ENCODE measurements around the gene OXCT2. TPM values are rescaled to one million over a fixed set of nuclear protein-coding genes. Genes with fewer than 3 reads are reported as not detected.
"Not testable (repeated sequence)": the region's sequence is repeated elsewhere in the genome, so short reads cannot be mapped to it uniquely, and the experiment has no call there.

The OXCT2 gene
- total RNA-seq, result 1 to 10 TPM; 2.8 to 3.4 TPM

GRCh38 chr1:39771022-39771532 is at the start of gene OXCT2:
Gene OXCT2 (minus strand): TSS chr1:39771348. CDS start chr1:39771255, 93 bp downstream.
- CTCF ChIA-PET, result not testable (repeated sequence)
- POLR2A ChIA-PET, result interaction anchor here (0.6 kb wide), 1 partner anchor 80 kb away, joined by 3 read pairs; the partner anchor contains the start of gene HPCAL4

- ChIA-PET POLR2A (no interaction called here), CTCF (interaction anchor here (2.6 kb wide), 1 partner anchor 100 kb away, joined by 8 read pairs; no protein-coding TSS in a partner anchor)
These were observed 48.1 kb upstream of the OXCT2 start for GRCh38 chr1:39819091-39819812.

DNA sequence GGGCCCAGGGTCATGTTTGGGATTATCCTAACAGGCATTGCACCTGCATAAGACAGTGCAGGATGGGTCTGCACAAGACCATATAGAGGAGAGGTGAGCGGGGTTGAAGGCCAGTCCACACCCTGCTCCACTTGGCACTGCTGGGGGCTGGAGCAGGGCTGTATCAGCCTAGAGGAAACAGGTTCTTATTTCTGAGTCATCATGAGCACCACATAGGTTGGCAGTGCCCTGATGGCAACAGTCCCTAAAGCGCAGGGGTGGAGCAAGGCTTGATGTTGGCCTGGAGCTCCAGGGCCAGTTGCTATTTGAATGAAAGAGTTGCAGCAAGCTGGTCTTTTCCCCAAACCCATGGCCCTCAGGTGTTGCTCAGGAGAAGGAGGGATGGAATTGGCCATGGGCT is 47.3 kb upstream of the OXCT2 start:
- CTCF ChIA-PET, result interaction anchor here (0.8 to 2.6 kb wide), 3 partner anchors 20 to 213 kb away, joined by 3 to 8 read pairs (median 4); no protein-coding TSS in a partner anchor
- POLR2A ChIA-PET, result no interaction called here

GRCh38 chr1:39817091-39817932 is 46.2 kb upstream of the OXCT2 start:
- CTCF ChIA-PET, result interaction anchor here (0.7 to 2.6 kb wide), 8 partner anchors 17 to 214 kb away, joined by 3 to 8 read pairs (median 3); no protein-coding TSS in a partner anchor
- POLR2A ChIA-PET, result interaction anchor here (1.1 kb wide), 1 partner anchor 191 kb away, joined by 4 read pairs; no protein-coding TSS in a partner anchor

DNA sequence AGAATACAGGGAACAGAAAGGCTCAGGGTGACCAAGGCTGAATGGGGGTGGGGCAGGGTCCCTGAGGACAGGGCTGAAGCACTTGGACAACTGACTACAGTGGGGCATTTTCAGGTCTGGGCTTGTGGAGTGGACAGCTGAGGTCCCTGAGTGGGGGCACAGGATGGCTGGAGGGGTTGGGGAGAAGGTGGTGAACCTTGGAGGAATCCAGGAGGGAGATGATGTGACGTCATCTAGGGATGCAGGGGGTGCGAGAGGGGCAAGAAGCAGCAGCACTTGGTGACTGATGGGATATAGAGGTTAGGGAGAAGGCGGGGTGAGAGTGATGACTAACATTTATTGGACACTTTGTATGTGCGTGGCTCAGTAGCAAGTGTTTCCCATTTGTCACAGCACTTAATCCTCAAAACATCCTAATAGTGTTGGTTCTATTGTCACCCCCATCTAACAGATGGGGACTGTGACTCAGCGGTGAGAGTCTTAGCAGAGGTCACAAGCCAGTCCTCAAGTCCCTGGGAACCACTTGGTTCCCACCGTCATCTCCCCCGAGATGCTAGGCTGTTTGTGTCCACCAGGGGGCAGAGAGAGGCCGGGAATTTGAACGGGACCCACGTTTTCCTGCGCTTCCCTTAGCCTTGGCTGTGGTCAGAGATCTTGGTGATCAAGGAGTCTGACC is 45.4 kb upstream of the OXCT2 start:
- ChIA-PET CTCF (interaction anchor here (0.7 to 2.6 kb wide), 8 partner anchors 16 to 157 kb away, joined by 3 to 8 read pairs (median 4); partner anchors contain the start of gene MYCL), POLR2A (no interaction called here)

DNA sequence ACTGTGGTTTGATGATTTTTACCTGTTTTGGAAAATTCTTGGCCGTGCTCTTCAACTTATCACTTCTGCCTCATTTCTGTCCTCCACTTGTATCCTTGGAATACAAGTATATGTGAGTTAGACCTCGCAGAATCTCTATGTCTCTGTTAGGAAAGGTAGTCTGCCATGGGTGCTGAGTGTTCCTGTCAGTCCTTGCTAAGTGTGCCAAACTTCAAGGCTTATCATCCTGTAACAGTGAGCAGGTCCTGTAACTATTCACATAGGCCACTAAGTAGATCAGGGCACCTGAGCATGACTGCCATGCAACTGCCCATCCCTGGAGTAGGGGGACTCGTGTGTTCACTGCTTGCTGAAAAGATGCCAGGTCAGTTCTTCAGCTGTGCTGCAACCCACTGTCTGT is 41.8 kb upstream of the OXCT2 start:
- POLR2A ChIA-PET, result no interaction called here

GRCh38 chr1:39808784-39809517 is 37.8 kb upstream of the OXCT2 start:
- ChIA-PET POLR2A (no interaction called here), CTCF (no interaction called here)

More for the DNA sequence above, 41.8 kb upstream of the OXCT2 start:
- CTCF ChIA-PET, result no interaction called here

GRCh38 chr1:39805385-39805784 is 34.2 kb upstream of the OXCT2 start:
- POLR2A ChIA-PET, result no interaction called here
- CTCF ChIA-PET, result no interaction called here

DNA sequence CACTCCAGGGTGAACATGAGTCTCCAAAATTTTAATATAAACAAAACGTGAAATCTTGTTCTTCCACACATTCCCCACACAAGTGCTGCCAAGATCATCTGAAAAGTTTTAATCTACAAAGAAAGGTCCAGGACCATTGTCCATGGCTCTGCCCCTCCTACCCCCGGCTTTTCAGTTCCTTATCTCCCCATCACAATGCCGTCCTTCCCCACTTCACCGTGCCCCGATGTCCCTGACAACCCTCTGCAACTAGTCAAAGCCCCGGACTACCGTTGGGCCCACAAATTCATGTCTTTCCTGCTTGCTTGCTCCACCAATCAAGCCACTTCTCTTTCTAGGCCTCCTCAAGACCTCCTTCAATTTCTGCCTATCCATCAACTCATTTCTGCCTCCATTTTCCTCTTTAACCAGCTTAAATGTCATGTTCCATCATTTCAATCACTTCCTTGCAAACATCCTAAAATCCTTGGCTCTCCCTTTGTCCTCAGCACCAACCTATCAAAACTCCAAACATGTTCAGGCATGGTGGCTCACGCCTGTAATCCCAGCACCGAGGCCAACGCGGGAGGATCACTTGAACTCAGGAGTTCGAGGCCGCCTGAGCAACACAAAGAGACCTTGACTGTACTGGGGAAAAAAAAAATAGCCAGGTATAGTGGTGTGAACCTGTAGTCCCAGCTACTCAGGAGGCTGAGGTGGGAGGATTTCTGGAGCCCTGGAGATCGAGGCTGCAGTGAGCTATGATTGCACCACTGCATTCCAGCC is 31.5 kb upstream of the OXCT2 start:
- CTCF ChIA-PET, result interaction anchor here (0.7 kb wide), 3 partner anchors 33 to 131 kb away, joined by 3 read pairs; partner anchors contain the start of gene NT5C1A
- POLR2A ChIA-PET, result no interaction called here

DNA sequence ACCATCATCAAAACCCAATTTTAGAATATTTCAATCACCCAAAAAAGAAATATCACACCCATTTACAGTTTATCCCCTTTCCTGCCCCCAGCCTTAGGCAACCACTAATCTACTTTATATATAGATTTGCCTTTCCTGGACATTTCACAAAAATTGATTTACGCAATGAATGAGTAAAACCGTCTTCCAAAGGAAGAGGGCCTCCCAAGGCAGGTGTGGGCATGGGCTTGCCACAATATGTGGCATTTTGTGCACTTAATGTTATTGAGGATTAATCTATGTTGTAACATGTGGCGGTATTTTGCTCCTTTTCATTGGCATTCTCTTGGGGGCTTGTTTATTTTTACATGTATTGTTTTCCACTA is 29.3 kb upstream of the OXCT2 start:
- POLR2A ChIA-PET, result no interaction called here
- CTCF ChIA-PET, result interaction anchor here (0.6 to 2.6 kb wide), 6 partner anchors 11 to 194 kb away, joined by 3 to 19 read pairs (median 3); partner anchors contain the start of gene BMP8B

GRCh38 chr1:39799770-39800470 is 28.8 kb upstream of the OXCT2 start:
- CTCF ChIA-PET, result interaction anchor here (0.6 to 2.6 kb wide), 9 partner anchors 10 to 194 kb away, joined by 3 to 19 read pairs (median 3); partner anchors contain the start of gene BMP8B
- POLR2A ChIA-PET, result interaction anchor here (1.1 kb wide), 1 partner anchor 11 kb away, joined by 20 read pairs; the partner anchor contains the start of gene BMP8B

DNA sequence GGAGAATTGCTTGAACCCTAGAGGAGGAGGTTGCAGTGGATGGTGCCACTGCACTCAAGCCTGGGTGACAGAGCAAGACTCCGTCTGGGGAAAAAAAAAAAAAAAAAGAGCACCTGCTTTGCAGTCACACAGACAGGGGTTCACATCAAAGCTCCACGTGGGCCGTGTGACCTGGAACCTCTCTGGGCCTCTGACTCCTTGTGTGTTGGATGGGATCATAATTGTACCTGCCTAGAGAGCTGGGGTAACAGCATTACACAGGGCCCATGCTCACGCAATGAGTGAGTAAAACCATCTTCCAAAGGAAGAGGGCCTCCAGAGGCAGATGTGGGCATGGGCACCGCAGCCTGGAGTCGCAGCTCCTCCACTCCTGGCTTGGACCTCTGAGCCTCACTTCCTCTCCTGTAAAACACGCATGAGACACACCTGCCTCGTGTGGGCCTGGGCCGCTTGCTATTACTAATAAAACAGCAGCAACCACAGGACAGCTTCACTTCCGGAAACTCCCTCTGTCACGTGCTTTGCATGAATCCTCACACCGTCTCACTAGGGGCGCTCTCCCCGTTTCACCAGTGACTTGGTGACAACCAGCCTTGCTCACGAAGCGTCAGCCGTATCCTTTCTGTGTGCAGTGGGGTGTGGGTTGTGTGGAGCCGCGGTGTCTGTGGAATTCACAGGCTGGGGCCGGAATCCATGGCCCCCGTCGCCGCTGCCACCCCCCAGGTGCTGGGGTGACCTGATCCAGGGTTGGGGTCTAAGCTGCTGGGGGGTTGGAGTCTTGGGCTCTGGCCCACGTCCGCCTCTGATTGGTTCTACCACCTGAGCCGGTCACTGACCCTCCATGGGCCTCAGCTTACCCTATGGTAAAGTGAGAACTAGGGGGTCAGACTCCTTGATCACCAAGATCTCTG is 28.0 kb upstream of the OXCT2 start:
- ChIA-PET CTCF (interaction anchor here (0.6 to 2.6 kb wide), 10 partner anchors 10 to 193 kb away, joined by 3 to 19 read pairs (median 3); partner anchors contain the start of genes BMP8B and PPIE), POLR2A (interaction anchor here (0.7 to 1.3 kb wide), 4 partner anchors 10 to 207 kb away, joined by 4 to 20 read pairs (median 6); partner anchors contain the start of genes BMP8B and PPIE)

DNA sequence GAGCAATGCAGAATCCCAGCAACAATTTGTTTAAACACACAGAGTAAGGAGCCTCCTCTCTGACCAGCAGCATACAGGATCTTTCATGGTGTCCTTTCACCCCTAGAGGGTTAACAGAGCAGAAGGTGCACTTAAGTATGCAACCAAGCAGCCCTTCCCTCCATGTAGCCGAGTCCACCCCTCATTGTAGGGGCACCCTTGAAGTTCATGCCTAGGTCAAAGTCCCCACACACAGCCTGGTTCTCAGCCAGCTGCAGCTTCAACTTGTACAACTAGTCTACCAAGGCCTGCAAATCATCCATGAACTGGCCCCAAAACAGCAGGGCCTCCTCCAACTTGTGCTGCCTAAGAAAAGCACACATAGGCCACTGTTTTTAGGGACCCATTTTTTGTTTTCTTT is 24.5 kb upstream of the OXCT2 start:
- POLR2A ChIA-PET, result no interaction called here
- CTCF ChIA-PET, result no interaction called here

DNA sequence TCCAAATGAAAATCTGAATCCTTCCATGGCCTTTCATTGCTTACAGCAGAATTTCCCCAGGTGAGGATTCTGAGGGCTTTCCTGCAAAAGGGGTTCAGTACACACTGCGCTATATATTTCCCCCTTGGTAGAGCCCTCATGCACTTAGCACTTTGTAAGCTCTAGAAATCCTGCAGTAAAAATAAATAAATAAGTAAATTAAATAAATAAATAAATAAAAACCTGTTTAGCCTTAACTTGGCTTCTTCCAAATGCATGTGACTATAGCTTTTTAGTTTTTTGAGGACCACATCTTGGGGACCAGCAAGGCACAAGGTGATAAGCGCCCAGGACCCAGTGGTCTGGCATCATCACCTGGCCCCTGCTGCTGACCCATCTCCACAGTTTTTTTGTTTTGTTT is 20.7 kb upstream of the OXCT2 start:
- CTCF ChIA-PET, result no interaction called here
- POLR2A ChIA-PET, result no interaction called here

- CTCF ChIA-PET, result interaction anchor here (0.6 to 2.9 kb wide), 2 partner anchors 9 to 91 kb away, joined by 3 to 19 read pairs; no protein-coding TSS in a partner anchor
- POLR2A ChIA-PET, result interaction anchor here (1.5 kb wide), 1 partner anchor 9 kb away, joined by 20 read pairs; no protein-coding TSS in a partner anchor
These were observed 18.5 kb upstream of the OXCT2 start for GRCh38 chr1:39789571-39790110.
